COLO668 (cell line): ENCODE data around the gene ZNF618.

Source experiments
- DNase-seq: peaks from one replicate; lab custom pipeline; 2025; ENCODE audit not compliant: unreplicated experiment; lab: John Stamatoyannopoulos, UW

The ZNF618 gene

GRCh38 chr9:113999256-114000062 lies 123.3 kb downstream of the ZNF618 start:
- DNase-seq = no peak

GRCh38 chr9:114000063-114000454 lies 124.0 kb downstream of the ZNF618 start:
- DNase-seq = no peak

DNA sequence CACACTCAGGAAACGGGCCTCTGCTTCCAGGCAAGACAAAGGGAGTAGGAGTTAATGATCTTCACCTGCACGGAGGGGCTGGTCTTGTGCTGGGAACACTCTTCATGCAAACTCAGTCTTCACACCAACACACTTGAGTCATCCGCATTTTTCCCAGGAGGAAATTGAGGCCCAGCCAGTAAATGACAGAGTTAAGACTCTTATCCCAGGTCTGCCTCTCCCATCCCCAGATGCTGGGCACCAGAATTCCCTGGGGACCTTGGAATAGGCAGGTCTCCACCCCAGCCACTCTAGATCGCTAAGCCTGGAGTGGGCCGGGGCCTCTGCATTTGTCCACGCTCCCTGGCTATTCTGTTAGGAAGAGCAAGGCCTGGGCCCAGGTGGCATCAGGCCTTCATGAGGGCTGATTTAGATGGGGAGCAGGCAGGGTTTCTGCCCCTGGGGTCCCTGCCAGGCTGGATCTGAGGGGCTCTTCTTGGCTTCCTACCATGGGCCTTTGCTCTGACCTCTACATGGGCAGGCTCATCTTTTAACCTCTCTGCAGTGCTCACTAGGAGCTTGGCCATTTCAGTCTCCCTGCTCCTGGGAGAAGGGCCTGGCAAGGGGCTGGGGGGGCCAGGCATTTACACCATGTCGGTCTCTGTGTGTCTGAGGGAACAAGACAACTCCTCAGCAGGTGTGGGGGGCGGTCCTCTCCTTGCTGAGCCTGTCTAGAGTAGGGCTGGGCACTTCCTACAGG lies 124.7 kb downstream of the ZNF618 start:
- DNase-seq = no peak

GRCh38 chr9:114001410-114001685 lies 125.2 kb downstream of the ZNF618 start:
- DNase-seq = no peak

- DNase-seq = no peak
These were observed 125.7 kb downstream of the ZNF618 start for GRCh38 chr9:114001794-114002261.

GRCh38 chr9:114002271-114002985 lies 126.3 kb downstream of the ZNF618 start:
- no peak for DNase-seq

DNA sequence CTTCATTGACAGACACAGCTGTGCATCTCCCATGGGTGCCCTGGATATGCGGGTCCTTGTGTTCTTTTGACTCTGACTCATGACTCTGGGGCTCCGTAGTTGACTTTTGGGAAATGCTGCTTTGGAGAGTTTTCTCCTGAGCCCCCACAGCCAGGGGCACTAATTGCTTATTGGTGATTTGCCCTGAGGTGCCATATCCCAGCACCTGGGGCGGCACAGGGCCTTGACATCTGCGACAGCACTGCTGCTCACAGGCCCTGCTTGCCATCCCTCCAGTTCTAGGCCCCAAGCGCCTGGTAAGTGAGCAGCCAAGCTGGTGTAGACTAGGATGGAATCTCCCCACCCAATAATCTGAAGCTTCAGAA lies 126.9 kb downstream of the ZNF618 start:
- no peak for DNase-seq

- DNase-seq = no peak
These were observed 127.2 kb downstream of the ZNF618 start for GRCh38 chr9:114003351-114003750.

- no peak for DNase-seq
These were observed 127.6 kb downstream of the ZNF618 start for GRCh38 chr9:114003758-114004157.

- DNase-seq = no peak
These were observed 128.2 kb downstream of the ZNF618 start for GRCh38 chr9:114004221-114004716.

DNA sequence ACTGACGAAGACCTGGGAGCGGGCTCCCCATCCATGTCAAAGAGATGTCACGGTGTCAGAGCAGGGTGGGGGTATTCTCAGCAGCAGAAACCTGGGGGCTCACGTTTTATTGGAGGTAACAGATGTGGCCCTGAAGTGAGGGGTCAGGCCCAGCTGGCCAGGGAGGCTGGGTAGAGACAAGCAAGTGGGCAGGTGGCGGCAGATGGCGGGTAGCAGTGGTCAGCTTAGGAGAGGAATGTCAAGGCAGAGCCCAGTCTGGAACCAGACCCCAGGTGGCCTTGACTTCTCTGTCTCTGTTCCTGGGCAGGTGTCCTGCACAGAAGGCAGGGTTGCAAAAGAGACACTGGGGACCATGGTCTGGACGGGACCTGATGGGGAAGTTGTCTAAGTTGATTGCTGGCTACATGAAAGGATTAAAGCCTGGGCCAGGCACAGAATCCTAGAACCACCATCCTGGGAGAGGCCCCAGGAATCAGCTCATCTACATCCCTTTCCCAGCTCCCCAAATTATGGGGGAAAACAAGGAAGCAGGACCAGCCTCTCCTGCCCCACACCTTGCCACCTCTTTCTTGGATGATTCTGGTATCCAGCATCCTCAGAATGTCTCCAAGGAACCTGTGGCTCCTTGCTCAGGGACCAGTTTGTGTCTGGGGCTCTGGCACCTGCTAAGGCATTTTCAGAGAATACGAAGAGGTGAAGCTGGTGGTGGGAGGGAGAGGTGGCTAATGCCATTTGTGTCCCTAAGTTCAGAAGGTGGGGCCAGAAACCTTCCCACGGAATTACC lies 129.5 kb downstream of the ZNF618 start:
- DNase-seq = no peak

GRCh38 chr9:114006155-114006550 lies 130.0 kb downstream of the ZNF618 start:
- DNase-seq = no peak

DNA sequence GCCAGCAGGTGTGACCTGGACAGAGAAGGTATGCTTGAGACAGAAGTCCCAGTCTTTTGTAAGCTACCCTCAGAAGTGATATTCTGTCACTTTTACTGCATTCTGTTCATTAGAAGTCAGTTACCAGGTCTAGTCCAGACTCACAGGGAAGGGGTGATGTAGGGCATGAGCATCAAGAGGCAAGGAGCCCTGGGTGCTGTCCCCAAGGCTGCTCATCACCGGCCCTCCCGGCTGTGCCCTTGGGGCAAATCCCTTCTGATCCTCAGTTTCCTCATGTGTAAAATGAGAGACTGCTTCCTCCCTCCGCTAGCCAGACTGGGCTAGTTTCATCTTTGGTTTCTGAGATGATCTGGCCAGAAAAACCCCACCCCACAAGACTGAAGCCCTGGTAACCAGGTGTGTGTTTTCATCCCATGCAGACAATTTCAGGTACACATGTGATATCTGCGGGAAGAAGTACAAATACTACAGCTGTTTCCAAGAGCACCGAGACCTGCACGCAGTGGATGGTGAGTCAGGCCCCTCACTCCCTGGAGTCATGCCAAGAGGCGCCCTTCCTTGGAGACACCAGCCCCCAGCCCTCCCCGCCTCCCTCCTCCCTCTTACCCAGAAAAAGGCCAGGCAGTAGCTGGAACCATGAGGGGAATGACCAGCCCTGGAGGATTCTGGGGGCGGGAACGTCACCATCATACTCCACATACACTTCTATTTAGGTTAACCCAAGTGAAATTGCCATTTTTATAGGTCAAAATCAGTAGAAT lies 131.0 kb downstream of the ZNF618 start:
- DNase-seq = no peak

GRCh38 chr9:114007991-114008666 lies 132.0 kb downstream of the ZNF618 start:
- no peak for DNase-seq

DNA sequence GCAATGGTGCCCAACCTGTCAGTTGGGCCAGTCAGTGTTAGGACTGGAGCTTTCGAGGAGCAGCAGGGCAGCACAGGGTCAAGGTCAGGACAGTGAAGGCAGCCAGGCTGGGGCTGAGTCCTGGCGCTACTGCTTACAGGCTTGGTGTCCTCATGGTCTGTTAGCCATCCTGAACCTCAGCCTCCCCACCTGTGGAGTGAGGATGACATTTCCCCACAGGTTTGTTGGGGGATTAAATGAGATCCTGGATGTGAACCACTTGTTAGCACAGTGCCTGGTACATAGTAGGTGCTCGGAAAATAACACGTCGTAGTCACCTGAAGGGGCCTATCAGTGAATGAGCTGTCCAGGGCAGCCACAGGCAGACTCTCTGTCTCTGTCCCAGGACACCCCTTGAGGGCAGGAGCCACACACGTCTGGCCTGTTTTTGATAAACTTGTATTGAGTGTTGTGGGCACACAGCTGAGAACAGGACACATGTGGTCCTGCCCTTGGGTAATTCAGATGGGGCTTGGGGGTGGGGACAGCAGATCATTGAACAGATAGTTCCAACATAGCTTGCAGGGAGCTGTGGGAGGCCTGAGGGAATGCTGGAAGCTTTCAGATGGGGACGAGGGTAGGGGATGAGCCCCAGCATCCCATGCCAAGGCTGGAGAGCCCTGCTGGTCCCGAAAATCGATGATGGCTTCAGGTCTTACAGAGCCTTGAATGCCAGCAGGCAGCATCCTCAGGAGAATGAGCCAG lies 132.7 kb downstream of the ZNF618 start:
- no peak for DNase-seq

DNA sequence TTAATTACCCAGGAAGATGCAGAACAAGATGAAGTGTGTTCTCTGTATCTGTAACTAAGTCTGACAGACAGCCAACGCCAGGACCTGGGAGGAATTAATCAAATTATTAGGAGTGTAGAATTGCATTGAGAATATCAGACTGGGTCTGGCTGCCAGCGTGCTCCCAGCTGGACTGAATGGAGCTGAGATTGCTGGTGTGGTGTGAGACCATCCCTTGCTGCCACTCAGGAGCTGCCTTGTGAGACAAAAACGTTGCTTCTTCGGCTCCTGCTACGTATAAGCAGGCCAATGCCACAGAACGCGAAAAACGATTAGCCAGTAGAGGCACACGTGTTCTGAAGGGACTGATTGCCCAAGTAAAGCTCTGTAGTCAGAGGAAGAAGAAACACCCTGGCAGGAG lies 135.2 kb downstream of the ZNF618 start:
- no peak for DNase-seq

DNA sequence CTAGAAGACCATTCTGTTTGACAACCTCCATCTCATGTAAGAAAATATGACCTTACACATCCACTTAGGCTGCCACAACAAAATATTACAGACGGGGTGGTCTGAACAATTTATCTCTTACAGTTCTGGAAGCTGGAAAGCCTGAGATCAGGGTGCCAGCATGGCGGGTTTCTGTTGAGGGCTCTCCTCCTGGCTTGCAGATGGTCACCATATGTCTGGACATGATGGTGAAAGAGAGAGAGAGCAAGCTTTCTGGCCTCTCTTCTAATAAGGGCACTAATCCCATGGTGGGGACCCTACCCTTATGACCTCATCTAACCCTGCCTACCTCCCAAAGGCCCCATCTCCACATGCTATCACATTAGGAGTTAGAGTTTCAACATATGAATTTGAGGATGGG lies 136.0 kb downstream of the ZNF618 start:
- no peak for DNase-seq

- DNase-seq = no peak
These were observed 137.9 kb downstream of the ZNF618 start for GRCh38 chr9:114014044-114014443.

DNA sequence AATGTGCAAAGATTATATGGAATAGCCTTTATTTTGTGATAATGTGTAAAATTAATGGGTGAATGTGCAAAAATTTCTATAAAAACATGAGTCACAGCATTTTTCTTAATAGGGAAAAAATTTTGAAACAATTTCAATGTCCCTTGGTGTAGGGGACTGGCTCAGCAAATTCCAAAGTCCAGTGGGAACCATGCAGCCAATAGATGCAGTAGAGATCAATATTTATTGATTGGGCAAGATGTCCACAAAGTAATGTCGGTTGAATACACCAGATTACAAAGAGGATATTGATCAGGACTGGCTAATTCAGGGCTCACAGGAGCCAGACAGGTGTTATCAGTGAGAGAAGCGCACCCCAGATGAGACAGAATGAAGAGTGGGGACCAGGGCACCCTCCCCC lies 139.5 kb downstream of the ZNF618 start:
- DNase-seq = no peak
